ENCODE results near the gene ERO1B. TPM values are rescaled to one million over a fixed set of nuclear protein-coding genes. Genes with fewer than 3 reads are reported as not detected.

The ERO1B gene
- total and polyA plus RNA-seq, 2 of the 4 experiments (the other 2 are of a cell fraction): 0.54 to 0.60 TPM

DNA sequence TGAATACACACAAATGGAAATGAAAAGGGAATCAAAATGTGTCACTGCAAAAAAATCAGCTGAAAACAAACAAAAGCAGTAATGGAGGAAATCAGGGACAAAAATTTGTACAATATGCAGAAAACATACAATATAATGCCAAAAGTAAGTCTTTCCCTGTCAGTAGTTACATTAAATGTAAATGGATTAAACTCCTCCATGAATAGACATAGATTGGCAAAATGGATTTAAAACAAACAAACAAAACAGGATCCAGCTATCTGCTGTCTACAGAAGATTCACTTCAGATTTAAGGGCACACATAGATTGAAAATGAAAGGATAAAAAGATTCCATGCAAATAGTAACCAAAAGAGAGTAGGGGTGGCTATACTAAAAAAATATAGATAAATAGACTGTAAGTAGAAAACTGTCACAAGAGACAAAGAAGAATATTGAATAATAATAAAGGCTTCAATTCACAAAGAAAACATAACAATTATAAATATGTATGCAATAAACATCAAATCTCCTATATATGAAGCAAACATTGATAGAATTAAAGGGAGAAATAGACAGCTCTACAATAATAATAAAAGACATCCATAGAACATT, 42.2 kb upstream of the ERO1B start:
- dilution Hi-C loops (cut with HindIII; ENCODE audit: low sequenced_read_pairs, unreplicated experiment): no loop called here
- no peak overlapping the region for H2AK9ac ChIP-seq (replicated peaks; ENCODE audit: low read depth, low read length, poor library complexity)
- in situ Hi-C loops (cut with MboI; ENCODE audit: low sequenced_read_pairs): no loop called here
- no peak overlapping the region for H3K4me2 ChIP-seq (ENCODE audit: low read depth, low read length)
- ChIA-PET POLR2A (ENCODE audit: unreplicated experiment) (no interaction called here), CTCF (interaction anchor here (0.7 to 1.2 kb wide), 2 partner anchors 30 to 48 kb away, joined by 3 to 7 read pairs; no protein-coding TSS in a partner anchor)
- DNase-seq (no peak), ATAC-seq (ENCODE audit: low read depth) (no peak)
- no peak overlapping the region for H2AFZ ChIP-seq (replicated peaks; ENCODE audit: low read length, poor library complexity)
- no peak overlapping the region for H2BK20ac ChIP-seq (ENCODE audit: low read depth, low read length)
- H3K9me3 ChIP-seq (ENCODE audit: control insufficient read depth, insufficient read depth, low read length): no peaks in the 10 kb centered on the region
- no peaks in the 10 kb centered on the region for H3K36me3 ChIP-seq (ENCODE audit: control insufficient read depth, insufficient read depth, low read length)
- no peak overlapping the region for H4K5ac ChIP-seq (ENCODE audit: low read depth, low read length)
- no peak overlapping the region for H4K91ac ChIP-seq (ENCODE audit: insufficient read depth, low read depth, low read length)
- H3K27ac ChIP-seq (ENCODE audit: insufficient read depth, low read length): no peak overlapping the region
- no peak overlapping the region for H3K9ac ChIP-seq (ENCODE audit: low read depth, low read length)
- H2AK5ac ChIP-seq (ENCODE audit: low read depth, low read length): no peak overlapping the region
- H3K4me1 ChIP-seq (ENCODE audit: control insufficient read depth, insufficient read depth, low read length): no peaks in the 10 kb centered on the region
- TF ChIP-seq FOS (IDR thresholded peaks at IDR 0.05; ENCODE audit: low read depth, low read length) (no peak), MAFK (IDR thresholded peaks at IDR 0.05; ENCODE audit: low read depth, low read length) (no peak), RFX5 (IDR thresholded peaks at IDR 0.05; ENCODE audit: low read depth, low read length) (no peak)
- TF ChIP-seq, protein P1, sequence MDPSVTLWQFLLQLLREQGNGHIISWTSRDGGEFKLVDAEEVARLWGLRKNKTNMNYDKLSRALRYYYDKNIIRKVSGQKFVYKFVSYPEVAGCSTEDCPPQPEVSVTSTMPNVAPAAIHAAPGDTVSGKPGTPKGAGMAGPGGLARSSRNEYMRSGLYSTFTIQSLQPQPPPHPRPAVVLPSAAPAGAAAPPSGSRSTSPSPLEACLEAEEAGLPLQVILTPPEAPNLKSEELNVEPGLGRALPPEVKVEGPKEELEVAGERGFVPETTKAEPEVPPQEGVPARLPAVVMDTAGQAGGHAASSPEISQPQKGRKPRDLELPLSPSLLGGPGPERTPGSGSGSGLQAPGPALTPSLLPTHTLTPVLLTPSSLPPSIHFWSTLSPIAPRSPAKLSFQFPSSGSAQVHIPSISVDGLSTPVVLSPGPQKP (IDR thresholded peaks at IDR 0.05; ENCODE audit: borderline replicate concordance, low read depth, low read length): no peak
- TF ChIP-seq, protein P2, sequence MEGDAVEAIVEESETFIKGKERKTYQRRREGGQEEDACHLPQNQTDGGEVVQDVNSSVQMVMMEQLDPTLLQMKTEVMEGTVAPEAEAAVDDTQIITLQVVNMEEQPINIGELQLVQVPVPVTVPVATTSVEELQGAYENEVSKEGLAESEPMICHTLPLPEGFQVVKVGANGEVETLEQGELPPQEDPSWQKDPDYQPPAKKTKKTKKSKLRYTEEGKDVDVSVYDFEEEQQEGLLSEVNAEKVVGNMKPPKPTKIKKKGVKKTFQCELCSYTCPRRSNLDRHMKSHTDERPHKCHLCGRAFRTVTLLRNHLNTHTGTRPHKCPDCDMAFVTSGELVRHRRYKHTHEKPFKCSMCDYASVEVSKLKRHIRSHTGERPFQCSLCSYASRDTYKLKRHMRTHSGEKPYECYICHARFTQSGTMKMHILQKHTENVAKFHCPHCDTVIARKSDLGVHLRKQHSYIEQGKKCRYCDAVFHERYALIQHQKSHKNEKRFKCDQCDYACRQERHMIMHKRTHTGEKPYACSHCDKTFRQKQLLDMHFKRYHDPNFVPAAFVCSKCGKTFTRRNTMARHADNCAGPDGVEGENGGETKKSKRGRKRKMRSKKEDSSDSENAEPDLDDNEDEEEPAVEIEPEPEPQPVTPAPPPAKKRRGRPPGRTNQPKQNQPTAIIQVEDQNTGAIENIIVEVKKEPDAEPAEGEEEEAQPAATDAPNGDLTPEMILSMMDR (conservative IDR thresholded peaks at IDR 0.05; ENCODE audit: low read depth, low read length): no peak
- no peak overlapping the region for H3K56ac ChIP-seq (ENCODE audit: extremely low read depth, insufficient read depth, low read length)
- H3K4ac ChIP-seq (ENCODE audit: low read depth, low read length): no peak overlapping the region
- H2BK5ac ChIP-seq (ENCODE audit: low read depth, low read length, poor library complexity, severe bottlenecking): no peak overlapping the region
- H2BK15ac ChIP-seq (ENCODE audit: low read depth, low read length): no peak overlapping the region
- H3K23ac ChIP-seq (ENCODE audit: low read depth, low read length): no peak overlapping the region
- no peak overlapping the region for H3K18ac ChIP-seq (ENCODE audit: low read depth, low read length)
- H3K14ac ChIP-seq (replicated peaks; ENCODE audit: low read depth, low read length): no peak overlapping the region
- no peaks in the 10 kb centered on the region for H3K9me1 ChIP-seq (ENCODE audit: insufficient read depth, low read length)
- H2BK120ac ChIP-seq (ENCODE audit: low read depth, low read length): no peak overlapping the region
- no peak overlapping the region for H4K8ac ChIP-seq (ENCODE audit: low read depth in 2 of 2, low read length in 2 of 2)
- no TSS peak for BruUV-seq (replicated peaks)
- no peak overlapping the region for H3K4me3 ChIP-seq (ENCODE audit: insufficient read depth, low read depth, low read length)
- H3K27me3 ChIP-seq (ENCODE audit: control insufficient read depth, insufficient read depth, low read length): no peaks in the 10 kb centered on the region
- no peaks in the 10 kb centered on the region for H3K79me1 ChIP-seq (ENCODE audit: low read depth in 1 of 2, low read length in 2 of 2)
- intact Hi-C loops (cut with micrococcal nuclease): no loop called here
- no peaks in the 10 kb centered on the region for H4K20me1 ChIP-seq (ENCODE audit: insufficient read depth, low read length)
